SK-N-MC (cell line): ENCODE data around the gene CYFIP1.

ENCODE experiments used
- EZH2 ChIP-seq: fragments of 200-600 bp; sonication (generic); IDR thresholded peaks from one replicate; pipeline ENCODE4 v1.6.1; 2017; ENCODE audit warnings: antibody characterized with exemption
- POLR2AphosphoS5 ChIP-seq: IDR thresholded peaks from 2 replicates; pipeline ENCODE4 v1.6.1; 2012; ENCODE audit warnings: mild to moderate bottlenecking, low read depth, low read length, borderline replicate concordance

GRCh38 chr15:22930782-22931484, 49.2 kb downstream of the CYFIP1 start:
- TF ChIP-seq POLR2AphosphoS5 (no peak), EZH2 (no peak)
